HepG2 (cell line): Measurements from ENCODE around the gene EBPL. TPM values are rescaled to one million over a fixed set of nuclear protein-coding genes. Genes with fewer than 3 reads are reported as not detected.

Source experiments
- ATAC-seq: fragments of 200-7000 bp; cut with Tn5 transposase; 3 replicates; pipeline ENCODE4 v1.9.1; 2020; ENCODE audit warnings: mild to moderate bottlenecking, moderate library complexity
- BruUV-seq: library from RNA; stranded (reverse); fragments of 400-500 nt; replicated peaks from 2 replicates; lab custom pipeline; 2021; lab: Mats Ljungman, UMichigan
- CTCF ChIA-PET: fragments of 300-600 bp; formaldehyde crosslinking; extraction: SDS; loops from one replicate; lab custom pipeline; 2021; ENCODE audit warnings: low total read pairs, inconsistent platforms, low intra/inter-chr PET ratio; lab: Yijun Ruan, JAX
- POLR2A ChIA-PET: fragments of 350-600 bp; sonication (Branson Sonifier 250); formaldehyde crosslinking; loops from one replicate; lab custom pipeline; 2020; ENCODE audit warnings: antibody characterized with exemption, inconsistent platforms; lab: Yijun Ruan, JAX
- DNase-seq: peaks from one replicate; pipeline ENCODE4 v3.0.0-alpha.2; 2015; ENCODE audit warnings: low spot score
- FAIRE-seq: peaks from 3 replicates; lab custom pipeline; 2011; peaks lifted over from hg19 to GRCh38; lab: Jason Lieb, UNC
- H2AFZ ChIP-seq: one replicate; pipeline ENCODE4 v1.6.1; 2011; ENCODE audit warnings: low read length, inconsistent platforms
- H3K27ac ChIP-seq: fragments of 300-600 bp; 3 replicates; pipeline ENCODE4 v1.8.0; 2011; ENCODE audit warnings: mixed run types, mild to moderate bottlenecking, mixed read lengths, low read length, inconsistent platforms; ENCODE audit not compliant: insufficient read depth; ENCODE audit errors: extremely low read length
- H3K27me3 ChIP-seq, 2 experiments: fragments of 200-600 bp in 1 of 2; 2 replicates in 1 of 2; 3 replicates in 1 of 2; pipeline versions ENCODE4 v1.6.0 to v1.8.0; 2011; ENCODE audit warnings: low read length in 2 of 2, mild to moderate bottlenecking in 2 of 2, moderate library complexity in 2 of 2, inconsistent platforms in 1 of 2; ENCODE audit not compliant: insufficient read depth in 2 of 2, control insufficient read depth in 1 of 2
- H3K36me3 ChIP-seq, 2 experiments: fragments of 200-600 bp in 1 of 2; replicated peaks in 1 of 2; 2 replicates in 1 of 2; 3 replicates in 1 of 2; pipeline versions ENCODE4 v1.5.1 to v1.8.0; 2011; ENCODE audit warnings: low read length in 2 of 2, inconsistent platforms in 1 of 2; ENCODE audit not compliant: insufficient read depth in 2 of 2, control insufficient read depth in 1 of 2
- H3K4me1 ChIP-seq: 2 replicates; pipeline ENCODE4 v1.5.1; 2012; ENCODE audit warnings: low read length, inconsistent platforms; ENCODE audit not compliant: insufficient read depth
- H3K4me2 ChIP-seq: 2 replicates; pipeline ENCODE4 v1.6.0; 2011; ENCODE audit warnings: low read depth, low read length, inconsistent platforms
- H3K4me3 ChIP-seq, 3 experiments: fragments of 200-600 bp in 1 of 3; sonication (generic), shearing (Covaris generic) in 1 of 3; replicated peaks in 1 of 3; 2 replicates each; pipeline ENCODE4 v1.5.1; 2011 to 2016; ENCODE audit warnings: low read length in 3 of 3, inconsistent platforms in 2 of 3, low read depth in 2 of 3, mild to moderate bottlenecking in 2 of 3, control low read depth in 1 of 3, mixed read lengths in 1 of 3; ENCODE audit not compliant: insufficient read depth in 1 of 3
- H3K79me2 ChIP-seq: one replicate; pipeline ENCODE4 v1.6.1; 2011; ENCODE audit warnings: low read length, inconsistent platforms; ENCODE audit not compliant: insufficient read depth
- H3K9ac ChIP-seq: 2 replicates; pipeline ENCODE4 v1.6.0; 2011; ENCODE audit warnings: mild to moderate bottlenecking, low read depth, low read length, inconsistent platforms; ENCODE audit not compliant: insufficient read depth
- H3K9me3 ChIP-seq: 2 replicates; pipeline ENCODE4 v1.5.1; 2012; ENCODE audit warnings: mild to moderate bottlenecking, low read length
- H4K20me1 ChIP-seq: 2 replicates; pipeline ENCODE4 v1.6.0; 2011; ENCODE audit warnings: inconsistent platforms, mild to moderate bottlenecking, low read length, moderate library complexity; ENCODE audit not compliant: insufficient read depth
- ELF4 ChIP-seq: sonication (generic); formaldehyde crosslinking; IDR thresholded peaks from 2 replicates; pipeline ENCODE4 v1.5.0; 2020; ENCODE audit warnings: missing genetic modification reagents, mild to moderate bottlenecking, moderate library complexity, borderline replicate concordance
- GLI4 ChIP-seq: sonication (generic); formaldehyde crosslinking; IDR thresholded peaks from 2 replicates; pipeline ENCODE4 v1.5.1; 2020; ENCODE audit warnings: missing genetic modification reagents, mild to moderate bottlenecking, moderate library complexity, borderline replicate concordance
- HOXA7 ChIP-seq: sonication (generic); formaldehyde crosslinking; IDR thresholded peaks from 2 replicates; pipeline ENCODE4 v1.8.1; 2022; ENCODE audit warnings: mild to moderate bottlenecking, missing genetic modification reagents, moderate library complexity
- KDM2A ChIP-seq: sonication (generic); formaldehyde crosslinking; IDR thresholded peaks from 2 replicates; pipeline ENCODE4 v1.4.0; 2020; ENCODE audit warnings: low read depth, missing genetic modification reagents, borderline replicate concordance
- KDM4B ChIP-seq: sonication (generic); formaldehyde crosslinking; IDR thresholded peaks from 2 replicates; pipeline ENCODE4 v1.4.0; 2020; ENCODE audit warnings: missing genetic modification reagents
- RFX5 ChIP-seq: IDR thresholded peaks from 2 replicates; pipeline ENCODE4 v1.6.1; 2011; ENCODE audit warnings: low read depth, low read length, improper control_type of control experiment
- RNF2 ChIP-seq: fragments of 450-650 bp; conservative IDR thresholded peaks from 2 replicates; pipeline ENCODE4 v1.6.1; 2016; ENCODE audit warnings: low read depth
- SMARCE1 ChIP-seq: fragments of 450-650 bp; IDR thresholded peaks from 2 replicates; pipeline ENCODE4 v1.6.1; 2017; ENCODE audit warnings: borderline replicate concordance
- TGIF2 ChIP-seq: IDR thresholded peaks from 2 replicates; pipeline ENCODE4 v1.6.1; 2016; ENCODE audit warnings: control low read depth, missing compliant biosample characterization
- ZNF296 ChIP-seq: sonication (generic); formaldehyde crosslinking; conservative IDR thresholded peaks from 2 replicates; pipeline ENCODE4 v1.5.0; 2020; ENCODE audit warnings: mild to moderate bottlenecking, missing genetic modification reagents
- ZNF768 ChIP-seq: sonication (generic); formaldehyde crosslinking; IDR thresholded peaks from 2 replicates; pipeline ENCODE4 v1.4.0; 2020; ENCODE audit warnings: missing genetic modification reagents
- ZZZ3 ChIP-seq: sonication (generic); formaldehyde crosslinking; IDR thresholded peaks from 2 replicates; pipeline ENCODE4 v1.4.0; 2020; ENCODE audit warnings: missing genetic modification reagents, mild to moderate bottlenecking, borderline replicate concordance
- WGBS: methylation state at CpG from one replicate; pipeline ENCODE4 v1.1.6; 2017; ENCODE audit warnings: low lambda C conversion rate; 5-methylcytosine and 5-hydroxymethylcytosine counted together
- in situ Hi-C: cut with HindIII; loops from 2 replicates; pipeline ENCODE4 v1.10.0; 2017; ENCODE audit warnings: low pct_unique_long_range_greater_than_20kb; ENCODE audit not compliant: extremely low pct_ligation_motif_present
- intact Hi-C: fragments of 100-400 bp; cut with micrococcal nuclease; formaldehyde crosslinking; loops from one replicate; pipeline ENCODE4 v1.10.0; 2022; ENCODE audit not compliant: unreplicated experiment
- polyA plus RNA-seq, 8 experiments: library from polyadenylated mRNA; depleted of rRNA in 3 of 8; stranded (reverse) in 7 of 8; unstranded in 1 of 8; fragments of >200 nt; fragmentation: Illumina TruSeq in 4 of 8; extraction: Trizol in 4 of 8; gene quantifications; 2 replicates each; pipeline versions ENCODE4 v1.2.1 to v1.2.3, GENCODE V29; 2011 to 2016; ENCODE audit warnings: low read depth in 4 of 8, missing spikeins in 1 of 8, mixed read lengths in 1 of 8; ENCODE audit not compliant: insufficient read depth in 1 of 8
- total RNA-seq, 5 experiments: library from RNA; depleted of rRNA; stranded (reverse); fragments of >200 nt; fragmentation: Illumina TruSeq; extraction: Trizol; gene quantifications; 2 replicates each; pipeline ENCODE4 v1.2.3, GENCODE V29; 2016; ENCODE audit warnings: low read depth in 1 of 5
- TF ChIP-seq, protein P1 (sequence below): sonication (generic); formaldehyde crosslinking; IDR thresholded peaks from 2 replicates; pipeline ENCODE4 v1.8.0; 2022; ENCODE audit warnings: mild to moderate bottlenecking, missing genetic modification reagents, moderate library complexity

EBPL gene
- total and polyA plus RNA-seq, 2 of the 13 experiments (the other 11 are each of a cell fraction or from before 2014, with no cell fraction given) = 96.5 to 152 TPM

DNA sequence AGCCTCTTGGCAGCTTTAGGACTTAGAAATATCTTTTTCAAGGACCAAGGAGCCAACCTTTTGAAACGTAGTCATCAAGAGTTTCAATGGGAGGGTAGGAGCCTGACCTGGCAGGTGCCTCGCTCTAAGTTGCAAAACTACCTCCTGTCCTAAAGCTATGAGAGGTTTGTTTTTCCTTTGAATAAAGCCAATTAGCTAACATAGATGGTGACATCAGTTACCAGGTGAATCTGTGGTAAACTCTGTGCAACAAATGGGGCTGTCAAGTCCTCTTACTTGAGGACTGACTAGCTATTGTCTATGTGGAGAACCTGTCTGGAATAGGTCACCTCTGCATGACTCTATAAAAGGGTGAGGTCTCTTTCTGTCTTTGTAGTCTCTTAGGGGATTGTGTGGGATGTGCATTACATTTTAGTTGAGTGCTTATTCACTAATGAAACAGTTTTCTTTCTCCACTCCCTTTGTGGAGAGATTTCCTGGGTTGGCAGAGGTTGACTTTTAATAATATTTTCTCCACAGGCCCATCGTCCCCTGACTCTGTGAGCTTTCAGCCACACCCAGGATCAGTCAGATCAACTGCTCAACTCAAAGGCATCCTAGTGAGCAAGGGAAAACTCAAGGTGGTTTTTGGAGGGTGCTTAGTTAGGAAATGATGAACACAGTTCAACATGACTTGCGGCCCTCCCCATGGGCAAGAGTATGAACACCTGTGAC lies 53.1 kb downstream of the EBPL start:
- Histone ChIP-seq H3K9ac (no peak overlapping the region), H2AFZ (no peak overlapping the region), H3K79me2 (no peaks in the 10 kb centered on the region), H3K4me3 (no peak overlapping the region), H3K27ac (no peak overlapping the region), H3K9me3 (no peaks in the 10 kb centered on the region), H3K27me3 (peaks cover 0 to 1% of the 10 kb centered on the region in 2 experiments; a peak in 1 of 5 replicates), H3K4me1 (peaks cover 9% of the 10 kb centered on the region), H3K4me2 (no peak overlapping the region), H3K36me3 (no peaks in the 10 kb centered on the region), H4K20me1 (no peaks in the 10 kb centered on the region)
- in situ Hi-C loops (no loop called here), intact Hi-C loops (no loop called here)
- TF ChIP-seq GLI4 (CRISPR knock-in tag) (no peak), RFX5 (peak; percentile 83)
- DNase-seq (no peak), ATAC-seq (no peak), FAIRE-seq (no peak)
- no TSS peak for BruUV-seq
- 41% methylated on average over 4 of the region's 4 CpGs for WGBS
- CTCF ChIA-PET = no interaction called here
- POLR2A ChIA-PET = no interaction called here

GRCh38 chr13:49636705-49637104 lies 54.6 kb downstream of the EBPL start:
- Histone ChIP-seq H3K4me1 (peaks cover 9% of the 10 kb centered on the region), H3K79me2 (no peaks in the 10 kb centered on the region), H4K20me1 (no peaks in the 10 kb centered on the region), H3K27me3 (no peaks in the 10 kb centered on the region; a peak in 1 of 5 replicates), H3K9me3 (no peaks in the 10 kb centered on the region), H3K27ac (no peak overlapping the region), H3K9ac (no peak overlapping the region), H3K4me3 (no peak overlapping the region), H2AFZ (no peak overlapping the region), H3K36me3 (no peaks in the 10 kb centered on the region), H3K4me2 (no peak overlapping the region)
- WGBS = 77% methylated on average over 5 of the region's 5 CpGs
- in situ Hi-C loops (no loop called here), intact Hi-C loops (no loop called here)
- CTCF ChIA-PET = no interaction called here
- FAIRE-seq = no peak
- TF ChIP-seq TGIF2 (CRISPR knock-in tag) (no peak), KDM4B (CRISPR knock-in tag) (no peak), ELF4 (no peak), HOXA7 (CRISPR knock-in tag) (no peak), KDM2A (CRISPR knock-in tag) (no peak), SMARCE1 (no peak), RNF2 (no peak), ZNF768 (CRISPR knock-in tag) (no peak), ZNF296 (no peak), ZZZ3 (CRISPR knock-in tag) (no peak)
- TF ChIP-seq, protein P1, sequence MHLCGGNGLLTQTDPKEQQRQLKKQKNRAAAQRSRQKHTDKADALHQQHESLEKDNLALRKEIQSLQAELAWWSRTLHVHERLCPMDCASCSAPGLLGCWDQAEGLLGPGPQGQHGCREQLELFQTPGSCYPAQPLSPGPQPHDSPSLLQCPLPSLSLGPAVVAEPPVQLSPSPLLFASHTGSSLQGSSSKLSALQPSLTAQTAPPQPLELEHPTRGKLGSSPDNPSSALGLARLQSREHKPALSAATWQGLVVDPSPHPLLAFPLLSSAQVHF = no peak
- POLR2A ChIA-PET = no interaction called here
- ATAC-seq = no peak
- no peak for DNase-seq
- no TSS peak for BruUV-seq
